ENCODE measurements around the gene FOXJ3.

The FOXJ3 gene

DNA sequence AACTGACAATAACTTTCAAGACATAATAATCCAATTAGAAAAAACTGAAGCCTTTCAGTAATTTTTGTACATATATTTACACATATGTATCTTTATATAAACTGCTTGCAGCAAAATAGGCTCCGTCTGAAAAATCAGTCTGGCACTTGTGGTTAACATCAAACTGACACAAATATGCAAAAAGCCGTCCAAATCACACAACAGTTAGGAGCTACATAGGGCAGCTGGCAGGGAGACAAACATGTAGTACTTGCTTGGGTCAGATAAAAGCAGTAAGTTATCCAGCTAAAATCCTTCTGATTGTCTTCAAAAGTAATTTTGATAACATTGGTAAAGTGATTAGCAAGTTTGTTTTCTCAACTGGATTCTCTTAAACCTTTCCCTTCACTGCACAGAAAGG, 155.8 kb downstream of the FOXJ3 start:
- Histone ChIP-seq H3K4me1 (ENCODE audit: control insufficient read depth, insufficient read depth, low read length) (peaks cover 18% of the 10 kb centered on the region), H3K36me3 (ENCODE audit: control insufficient read depth in 2 of 2, insufficient read depth in 1 of 2, low read length in 2 of 2) (peaks cover 0 to 15% of the 10 kb centered on the region in 2 experiments; a peak in 1 of 3 replicates), H3K9me3 (ENCODE audit: control insufficient read depth, insufficient read depth, low read depth, low read length) (no peaks in the 10 kb centered on the region), H3K27ac (ENCODE audit: extremely low read depth, low read depth, low read length) (no peak overlapping the region), H3K4me3 (ENCODE audit: low read depth, low read length) (no peak overlapping the region)
- CTCF ChIA-PET: no interaction called here
- POLR2A ChIA-PET: no interaction called here
- TF ChIP-seq ZNF596 (tag by site-specific recombination; IDR thresholded peaks at IDR 0.05) (no peak), ZNF23 (tag by site-specific recombination; IDR thresholded peaks at IDR 0.05; ENCODE audit: borderline replicate concordance) (no peak), ZSCAN16 (tag by site-specific recombination; IDR thresholded peaks at IDR 0.05) (no peak), ZNF585B (tag by site-specific recombination; IDR thresholded peaks at IDR 0.05) (no peak), ZNF626 (tag by site-specific recombination; IDR thresholded peaks at IDR 0.05) (no peak)
- TF ChIP-seq, protein P1, sequence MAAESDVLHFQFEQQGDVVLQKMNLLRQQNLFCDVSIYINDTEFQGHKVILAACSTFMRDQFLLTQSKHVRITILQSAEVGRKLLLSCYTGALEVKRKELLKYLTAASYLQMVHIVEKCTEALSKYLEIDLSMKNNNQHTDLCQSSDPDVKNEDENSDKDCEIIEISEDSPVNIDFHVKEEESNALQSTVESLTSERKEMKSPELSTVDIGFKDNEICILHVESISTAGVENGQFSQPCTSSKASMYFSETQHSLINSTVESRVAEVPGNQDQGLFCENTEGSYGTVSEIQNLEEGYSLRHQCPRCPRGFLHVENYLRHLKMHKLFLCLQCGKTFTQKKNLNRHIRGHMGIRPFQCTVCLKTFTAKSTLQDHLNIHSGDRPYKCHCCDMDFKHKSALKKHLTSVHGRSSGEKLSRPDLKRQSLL (tag by site-specific recombination; IDR thresholded peaks at IDR 0.05): no peak
- TF ChIP-seq, protein P2, sequence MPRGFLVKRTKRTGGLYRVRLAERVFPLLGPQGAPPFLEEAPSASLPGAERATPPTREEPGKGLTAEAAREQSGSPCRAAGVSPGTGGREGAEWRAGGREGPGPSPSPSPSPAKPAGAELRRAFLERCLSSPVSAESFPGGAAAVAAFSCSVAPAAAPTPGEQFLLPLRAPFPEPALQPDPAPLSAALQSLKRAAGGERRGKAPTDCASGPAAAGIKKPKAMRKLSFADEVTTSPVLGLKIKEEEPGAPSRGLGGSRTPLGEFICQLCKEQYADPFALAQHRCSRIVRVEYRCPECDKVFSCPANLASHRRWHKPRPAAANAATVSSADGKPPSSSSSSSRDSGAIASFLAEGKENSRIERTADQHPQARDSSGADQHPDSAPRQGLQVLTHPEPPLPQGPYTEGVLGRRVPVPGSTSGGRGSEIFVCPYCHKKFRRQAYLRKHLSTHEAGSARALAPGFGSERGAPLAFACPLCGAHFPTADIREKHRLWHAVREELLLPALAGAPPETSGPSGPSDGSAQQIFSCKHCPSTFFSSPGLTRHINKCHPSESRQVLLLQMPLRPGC (tag by site-specific recombination; IDR thresholded peaks at IDR 0.05): no peak
- TF ChIP-seq, protein P3, sequence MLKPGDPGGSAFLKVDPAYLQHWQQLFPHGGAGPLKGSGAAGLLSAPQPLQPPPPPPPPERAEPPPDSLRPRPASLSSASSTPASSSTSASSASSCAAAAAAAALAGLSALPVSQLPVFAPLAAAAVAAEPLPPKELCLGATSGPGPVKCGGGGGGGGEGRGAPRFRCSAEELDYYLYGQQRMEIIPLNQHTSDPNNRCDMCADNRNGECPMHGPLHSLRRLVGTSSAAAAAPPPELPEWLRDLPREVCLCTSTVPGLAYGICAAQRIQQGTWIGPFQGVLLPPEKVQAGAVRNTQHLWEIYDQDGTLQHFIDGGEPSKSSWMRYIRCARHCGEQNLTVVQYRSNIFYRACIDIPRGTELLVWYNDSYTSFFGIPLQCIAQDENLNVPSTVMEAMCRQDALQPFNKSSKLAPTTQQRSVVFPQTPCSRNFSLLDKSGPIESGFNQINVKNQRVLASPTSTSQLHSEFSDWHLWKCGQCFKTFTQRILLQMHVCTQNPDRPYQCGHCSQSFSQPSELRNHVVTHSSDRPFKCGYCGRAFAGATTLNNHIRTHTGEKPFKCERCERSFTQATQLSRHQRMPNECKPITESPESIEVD (tag by site-specific recombination; IDR thresholded peaks at IDR 0.05): 0 out of 2 replicates have a peak, but pooled peaks have one; percentile 15

DNA sequence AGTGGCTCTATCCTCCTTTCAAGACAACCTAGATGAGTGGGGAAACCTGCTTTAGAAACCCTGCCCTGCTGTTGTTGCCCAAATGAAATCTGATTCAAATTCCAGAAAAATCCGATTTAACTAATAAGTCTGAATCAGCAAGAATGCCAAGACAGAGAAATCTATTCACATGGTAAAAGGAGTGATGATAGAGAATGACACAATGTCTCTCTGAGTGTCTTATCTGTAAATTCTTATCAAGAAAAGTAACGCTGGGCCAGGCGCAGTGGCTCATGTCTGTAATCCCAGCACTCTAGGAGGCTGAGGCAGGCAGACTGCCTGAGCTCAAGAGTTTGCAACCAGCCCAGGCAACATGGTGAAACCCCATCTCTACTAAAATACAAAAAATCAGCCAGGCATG, 156.8 kb downstream of the FOXJ3 start:
- Histone ChIP-seq H3K36me3 (ENCODE audit: control insufficient read depth in 2 of 2, insufficient read depth in 1 of 2, low read length in 2 of 2) (peaks cover 0 to 9% of the 10 kb centered on the region in 2 experiments; a peak in 1 of 3 replicates), H3K4me3 (ENCODE audit: low read depth, low read length) (no peak overlapping the region), H3K4me1 (ENCODE audit: control insufficient read depth, insufficient read depth, low read length) (peaks cover 18% of the 10 kb centered on the region), H3K9me3 (ENCODE audit: control insufficient read depth, insufficient read depth, low read depth, low read length) (no peaks in the 10 kb centered on the region), H3K27ac (ENCODE audit: extremely low read depth, low read depth, low read length) (no peak overlapping the region)
- ChIA-PET CTCF (interaction anchor here (1.0 kb wide), 1 partner anchor 569 kb away, joined by 4 read pairs; no protein-coding TSS in a partner anchor), POLR2A (no interaction called here)
- TF ChIP-seq ZNF76 (tag by site-specific recombination; IDR thresholded peaks at IDR 0.05; ENCODE audit: borderline replicate concordance, low read depth): no peak
- TF ChIP-seq ZNF10 (tag by site-specific recombination; IDR thresholded peaks at IDR 0.05): no peak
- no peak for TF ChIP-seq ZNF23 (tag by site-specific recombination; IDR thresholded peaks at IDR 0.05; ENCODE audit: borderline replicate concordance)
- TF ChIP-seq IKZF3 (tag by site-specific recombination; IDR thresholded peaks at IDR 0.05): no peak
- no peak for TF ChIP-seq ZNF354C (tag by site-specific recombination; IDR thresholded peaks at IDR 0.05; ENCODE audit: borderline replicate concordance, low read depth)
- no peak for TF ChIP-seq RBAK (tag by site-specific recombination; IDR thresholded peaks at IDR 0.05)
- TF ChIP-seq, protein P4, sequence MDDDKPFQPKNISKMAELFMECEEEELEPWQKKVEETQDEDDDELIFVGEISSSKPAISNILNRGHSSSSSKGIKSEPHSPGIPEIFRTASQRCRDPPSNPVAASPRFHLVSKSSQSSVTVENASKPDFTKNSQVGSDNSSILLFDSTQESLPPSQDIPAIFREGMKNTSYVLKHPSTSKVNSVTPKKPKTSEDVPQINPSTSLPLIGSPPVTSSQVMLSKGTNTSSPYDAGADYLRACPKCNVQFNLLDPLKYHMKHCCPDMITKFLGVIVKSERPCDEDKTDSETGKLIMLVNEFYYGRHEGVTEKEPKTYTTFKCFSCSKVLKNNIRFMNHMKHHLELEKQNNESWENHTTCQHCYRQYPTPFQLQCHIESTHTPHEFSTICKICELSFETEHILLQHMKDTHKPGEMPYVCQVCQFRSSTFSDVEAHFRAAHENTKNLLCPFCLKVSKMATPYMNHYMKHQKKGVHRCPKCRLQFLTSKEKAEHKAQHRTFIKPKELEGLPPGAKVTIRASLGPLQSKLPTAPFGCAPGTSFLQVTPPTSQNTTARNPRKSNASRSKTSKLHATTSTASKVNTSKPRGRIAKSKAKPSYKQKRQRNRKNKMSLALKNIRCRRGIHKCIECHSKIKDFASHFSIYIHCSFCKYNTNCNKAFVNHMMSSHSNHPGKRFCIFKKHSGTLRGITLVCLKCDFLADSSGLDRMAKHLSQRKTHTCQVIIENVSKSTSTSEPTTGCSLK (tag by site-specific recombination; IDR thresholded peaks at IDR 0.05): no peak
- TF ChIP-seq ZNF624 (tag by site-specific recombination; IDR thresholded peaks at IDR 0.05): no peak
- TF ChIP-seq ZNF529 (tag by site-specific recombination; IDR thresholded peaks at IDR 0.05; ENCODE audit: insufficient replicate concordance): no peak

Measured in HEK293 (cell line).